AG09309 (cell line): ENCODE measurements around the gene PARD3.

ENCODE experiments used
- DNase-seq: peaks from one replicate; pipeline ENCODE4 v3.0.0-alpha.2; 2010; ENCODE audit warnings: low read depth
- H3K4me3 ChIP-seq: 2 replicates; pipeline ENCODE4 v1.5.1; 2011; ENCODE audit warnings: mild to moderate bottlenecking, low read depth, low read length, moderate library complexity; ENCODE audit not compliant: control insufficient read depth
- TF ChIP-seq, protein P1 (sequence below): IDR thresholded peaks from 2 replicates; pipeline ENCODE4 v1.5.1; 2011; ENCODE audit warnings: mild to moderate bottlenecking, low read depth, low read length, inconsistent platforms; ENCODE audit not compliant: insufficient read depth, control insufficient read depth; ENCODE audit errors: missing control alignments

The PARD3 gene

DNA sequence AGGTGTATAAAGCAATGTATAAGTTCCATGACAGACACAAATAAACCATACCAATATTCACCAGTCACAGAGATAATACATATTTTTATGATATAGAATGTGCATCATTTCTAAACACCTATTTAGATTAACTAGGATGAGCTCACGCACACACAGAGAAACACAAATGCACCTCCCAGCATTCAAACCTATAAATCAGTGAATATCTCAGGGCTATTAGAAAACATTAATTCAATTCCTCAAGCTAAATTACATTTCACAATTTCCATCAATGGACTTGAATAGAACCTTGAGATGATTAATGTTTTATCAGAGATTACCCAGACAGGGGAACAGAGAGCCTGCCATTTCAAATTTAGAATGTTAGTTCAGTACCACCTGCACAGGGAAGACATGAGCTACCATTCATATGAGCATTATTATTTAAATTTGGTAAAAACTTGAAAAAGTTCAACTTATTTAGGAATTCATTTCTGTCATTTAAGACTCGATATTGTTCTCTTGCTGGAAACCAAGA is 221.7 kb downstream of the PARD3 start:
- TF ChIP-seq, protein P1, sequence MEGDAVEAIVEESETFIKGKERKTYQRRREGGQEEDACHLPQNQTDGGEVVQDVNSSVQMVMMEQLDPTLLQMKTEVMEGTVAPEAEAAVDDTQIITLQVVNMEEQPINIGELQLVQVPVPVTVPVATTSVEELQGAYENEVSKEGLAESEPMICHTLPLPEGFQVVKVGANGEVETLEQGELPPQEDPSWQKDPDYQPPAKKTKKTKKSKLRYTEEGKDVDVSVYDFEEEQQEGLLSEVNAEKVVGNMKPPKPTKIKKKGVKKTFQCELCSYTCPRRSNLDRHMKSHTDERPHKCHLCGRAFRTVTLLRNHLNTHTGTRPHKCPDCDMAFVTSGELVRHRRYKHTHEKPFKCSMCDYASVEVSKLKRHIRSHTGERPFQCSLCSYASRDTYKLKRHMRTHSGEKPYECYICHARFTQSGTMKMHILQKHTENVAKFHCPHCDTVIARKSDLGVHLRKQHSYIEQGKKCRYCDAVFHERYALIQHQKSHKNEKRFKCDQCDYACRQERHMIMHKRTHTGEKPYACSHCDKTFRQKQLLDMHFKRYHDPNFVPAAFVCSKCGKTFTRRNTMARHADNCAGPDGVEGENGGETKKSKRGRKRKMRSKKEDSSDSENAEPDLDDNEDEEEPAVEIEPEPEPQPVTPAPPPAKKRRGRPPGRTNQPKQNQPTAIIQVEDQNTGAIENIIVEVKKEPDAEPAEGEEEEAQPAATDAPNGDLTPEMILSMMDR: no peak
- DNase-seq: no peak
- H3K4me3 ChIP-seq: no peak overlapping the region

DNA sequence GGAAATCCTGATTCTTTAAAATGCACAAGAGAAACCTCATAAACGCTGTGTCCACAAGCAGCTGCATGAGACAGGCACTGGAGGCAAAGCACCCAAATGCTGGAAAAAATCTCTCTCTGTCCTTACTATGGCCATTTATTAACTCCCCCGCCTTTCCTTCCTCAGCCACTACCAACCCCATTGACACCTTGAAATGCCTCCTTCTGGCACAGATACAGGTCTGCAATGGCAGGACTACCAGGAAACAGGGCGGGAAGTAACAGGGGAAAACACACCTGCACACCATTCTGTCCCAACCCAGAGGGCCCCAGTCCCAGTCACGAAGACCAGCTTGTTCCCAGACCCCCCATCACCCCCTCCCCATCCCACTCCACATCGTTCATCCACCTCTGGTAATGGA is 224.3 kb downstream of the PARD3 start:
- TF ChIP-seq, protein P1: no peak
- DNase-seq: no peak
- H3K4me3 ChIP-seq: no peak overlapping the region

DNA sequence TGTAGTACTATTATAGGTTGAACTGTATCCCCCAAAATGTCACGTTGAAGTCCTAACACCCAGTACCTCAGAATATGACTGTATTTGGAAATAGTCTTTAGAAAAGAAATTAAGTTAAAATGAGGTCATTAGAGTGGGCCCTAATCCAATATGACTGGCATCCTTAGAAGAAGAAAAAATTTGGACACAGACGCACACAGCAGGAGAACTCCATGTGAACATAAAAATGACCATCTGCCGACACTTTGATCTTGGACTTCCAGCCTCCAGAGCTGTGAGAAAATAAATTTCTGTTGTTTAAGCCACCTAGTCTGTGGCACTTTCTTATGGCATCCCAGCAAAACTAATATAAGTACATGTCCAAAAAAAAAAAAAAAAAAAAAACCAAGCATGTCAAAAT is 225.8 kb downstream of the PARD3 start:
- H3K4me3 ChIP-seq: no peak overlapping the region
- DNase-seq: no peak
- TF ChIP-seq, protein P1: no peak

DNA sequence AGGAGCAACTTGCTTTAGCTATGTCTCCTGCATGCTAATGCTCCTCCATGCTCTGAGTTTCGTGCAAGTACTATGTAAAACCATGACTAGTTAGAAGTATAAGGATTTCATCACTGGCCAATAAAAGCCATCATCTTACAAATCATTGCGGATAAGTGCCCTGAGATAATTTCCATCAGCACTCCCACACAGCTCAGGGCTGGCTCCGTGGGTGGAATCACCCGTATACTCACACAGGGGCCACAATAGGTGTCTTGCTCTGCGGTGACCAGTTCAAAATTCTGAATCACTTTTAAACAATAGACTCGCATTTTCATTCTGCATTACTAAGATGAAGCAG is 227.4 kb downstream of the PARD3 start:
- no peak overlapping the region for H3K4me3 ChIP-seq
- TF ChIP-seq, protein P1: no peak
- DNase-seq: no peak

DNA sequence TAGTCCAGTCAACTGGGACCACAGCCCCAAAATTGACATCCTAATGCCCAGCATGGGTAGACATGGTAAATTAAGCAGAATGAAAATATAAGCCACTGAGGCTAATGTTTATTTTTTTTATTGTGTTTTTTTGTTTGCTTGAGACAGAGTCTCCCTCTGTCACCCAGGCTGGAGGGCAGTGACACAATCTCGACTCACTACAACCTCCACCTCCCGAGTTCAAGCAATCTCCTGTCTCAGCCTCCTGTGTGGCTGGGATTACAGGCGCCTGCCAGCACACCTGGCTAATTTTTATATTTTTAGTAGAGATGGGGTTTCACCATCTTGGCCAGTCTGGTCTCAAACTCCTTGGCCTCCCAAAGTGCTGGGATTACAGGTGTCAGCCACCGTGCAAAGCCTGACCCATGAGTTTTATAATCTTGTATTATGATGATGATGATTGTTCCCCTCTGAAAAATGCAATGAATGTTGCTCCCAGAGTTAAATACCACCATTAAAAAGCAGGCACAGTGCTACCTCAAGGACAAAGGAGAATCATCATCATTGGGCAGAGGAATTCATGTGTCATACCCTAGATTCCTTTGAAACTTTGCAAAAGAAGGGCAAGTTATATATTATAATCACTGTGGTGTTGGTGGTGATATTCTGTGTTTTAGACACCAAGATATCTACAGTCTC is 228.0 kb downstream of the PARD3 start:
- TF ChIP-seq, protein P1: no peak
- no peak for DNase-seq
- no peak overlapping the region for H3K4me3 ChIP-seq

DNA sequence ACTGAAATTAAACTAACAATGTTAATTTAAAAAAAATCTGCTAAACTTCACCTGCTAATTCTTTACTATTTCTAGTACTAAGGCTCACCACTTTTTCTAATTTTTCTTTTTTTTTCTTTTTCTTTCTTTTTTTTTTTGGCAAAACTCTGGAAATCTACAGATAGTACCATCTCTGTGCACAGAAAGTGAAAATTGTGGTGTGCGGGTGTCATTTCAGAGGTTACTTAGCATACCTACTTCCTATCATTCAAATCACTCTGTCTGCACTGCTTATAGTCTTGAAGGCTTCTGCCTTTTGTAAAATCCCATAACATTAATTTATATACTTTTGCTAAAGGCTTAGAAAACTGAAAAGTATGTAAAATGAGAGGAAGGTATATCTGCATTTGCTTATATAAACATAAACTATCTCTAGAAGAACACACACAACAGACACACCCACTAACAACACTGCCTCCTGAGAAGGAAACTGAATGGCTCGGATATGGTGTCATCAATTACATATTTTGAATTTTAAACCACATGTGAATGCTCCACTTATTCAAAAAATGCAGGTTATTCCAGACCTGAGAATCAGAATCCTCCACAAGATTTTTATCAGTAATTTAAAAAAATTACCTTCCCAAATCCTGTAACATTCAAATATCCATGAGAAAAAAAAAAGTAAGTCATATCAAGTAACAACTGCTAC is 229.5 kb downstream of the PARD3 start:
- no peak overlapping the region for H3K4me3 ChIP-seq
- no peak for DNase-seq
- TF ChIP-seq, protein P1: no peak
